ENCODE data around the gene DBNDD1. TPM values are rescaled to one million over a fixed set of nuclear protein-coding genes. Genes with fewer than 3 reads are reported as not detected.

DBNDD1 gene
- total and polyA plus RNA-seq, 2 experiments from 2014 or later: 1.4 to 3.1 TPM

DNA sequence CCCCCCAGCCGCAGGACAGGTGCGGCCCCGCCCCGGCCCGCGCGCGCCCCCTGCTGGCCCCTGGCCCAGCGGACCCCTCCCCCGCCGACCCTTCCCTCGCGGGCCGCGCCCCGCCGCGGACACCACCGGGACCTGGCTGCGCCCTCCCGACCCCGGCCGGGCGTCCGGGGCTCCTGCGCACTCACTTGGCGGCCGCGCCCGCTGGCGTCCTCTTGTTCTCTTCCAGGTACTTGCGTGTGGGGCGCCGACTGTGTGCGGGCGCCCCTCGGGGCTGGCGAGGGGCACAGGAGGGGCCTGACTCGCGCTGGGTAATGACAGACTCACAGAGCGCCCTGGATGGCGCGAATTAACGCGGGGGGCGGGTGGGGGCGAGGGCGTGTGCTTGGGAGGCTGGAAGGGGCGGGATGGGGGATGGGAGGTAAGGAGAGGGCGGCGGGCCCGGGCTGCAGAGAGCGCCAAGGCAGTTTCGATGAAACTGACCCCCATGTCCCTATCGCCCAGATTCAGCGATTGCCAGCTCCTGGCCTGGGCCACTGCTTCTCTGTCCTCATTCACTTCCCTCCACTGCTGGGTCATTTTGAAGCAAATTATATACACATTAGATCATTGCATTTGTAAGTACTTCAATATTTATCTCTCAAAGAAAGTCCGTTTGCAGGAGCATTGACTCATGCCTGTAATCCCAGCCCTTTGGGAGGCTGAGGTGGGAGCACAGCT lies 445 bp upstream of the DBNDD1 start:
- Histone ChIP-seq H3K27me3 (replicated peaks; ENCODE audit: insufficient read depth) (no peaks in the 10 kb centered on the region), H3K4me2 (ENCODE audit: unreplicated experiment) (peak overlapping the region; percentile 90), H3K9me3 (ENCODE audit: low read depth) (no peaks in the 10 kb centered on the region), H3K4me1 (ENCODE audit: insufficient read depth) (peaks cover 18% of the 10 kb centered on the region), H4K20me1 (ENCODE audit: insufficient read depth) (no peaks in the 10 kb centered on the region), H3K36me3 (ENCODE audit: low read depth) (no peaks in the 10 kb centered on the region), H3K9ac (peak overlapping the region; percentile 58), H2AFZ (peak overlapping the region; percentile 84), H3K9me2 (ENCODE audit: insufficient read depth) (no peaks in the 10 kb centered on the region), H3K4me3 (peak overlapping the region; percentile 73), H3K27ac (no peak overlapping the region; the same call in 1 of the 2 replicates), H3K79me2 (ENCODE audit: insufficient read depth) (peaks cover 20% of the 10 kb centered on the region), H3F3A (ENCODE audit: insufficient read depth) (peaks cover 16% of the 10 kb centered on the region)
- no peak for TF ChIP-seq EZH2phosphoT487 (IDR thresholded peaks at IDR 0.05; ENCODE audit: insufficient read depth, low read depth)
- in situ Hi-C loops (cut with MboI): no loop called here
- WGBS, 2 experiments (ENCODE audit: low coverage in 1 of 2, low lambda C conversion rate in 2 of 2, missing lambda C conversion rate in 2 of 2): 1 to 3% methylated on average over 34 to 56 of the region's 57 CpGs
- DNase-seq: peak; percentile 80

DNA sequence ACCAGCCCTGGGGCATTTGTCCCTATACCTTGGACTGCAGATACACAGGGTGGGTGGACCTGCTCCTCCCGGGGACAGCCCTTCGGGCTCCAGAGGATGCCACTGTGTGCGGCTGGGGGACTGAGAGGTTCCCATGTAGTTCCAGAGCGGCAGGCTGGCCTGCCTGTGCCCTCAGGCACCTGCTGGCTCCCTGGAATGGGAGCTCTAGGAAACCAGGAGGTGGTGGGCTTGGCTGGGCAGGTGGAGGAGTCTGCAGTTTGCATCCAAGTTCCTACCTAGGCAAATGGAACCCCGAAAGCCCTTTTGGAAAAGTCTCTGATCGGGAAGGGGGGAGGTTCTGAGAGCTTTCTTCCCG lies 982 bp downstream of the DBNDD1 start:
- Histone ChIP-seq H3K27ac (no peak overlapping the region), H3K9ac (no peak overlapping the region), H3K4me1 (ENCODE audit: insufficient read depth) (peaks cover 15% of the 10 kb centered on the region), H3K4me2 (ENCODE audit: unreplicated experiment) (no peak overlapping the region), H3K9me3 (ENCODE audit: low read depth) (no peaks in the 10 kb centered on the region), H3K9me2 (ENCODE audit: insufficient read depth) (no peaks in the 10 kb centered on the region), H4K20me1 (ENCODE audit: insufficient read depth) (no peaks in the 10 kb centered on the region), H3K4me3 (no peak overlapping the region; the same call in 1 of the 2 replicates), H3K27me3 (replicated peaks; ENCODE audit: insufficient read depth) (no peaks in the 10 kb centered on the region), H2AFZ (no peak overlapping the region), H3K36me3 (ENCODE audit: low read depth) (no peaks in the 10 kb centered on the region), H3K79me2 (ENCODE audit: insufficient read depth) (peaks cover 7% of the 10 kb centered on the region), H3F3A (ENCODE audit: insufficient read depth) (peaks cover 16% of the 10 kb centered on the region)
- TF ChIP-seq EZH2 (IDR thresholded peaks at IDR 0.05; ENCODE audit: insufficient read depth, poor library complexity, severe bottlenecking) (no peak), EZH2phosphoT487 (IDR thresholded peaks at IDR 0.05; ENCODE audit: insufficient read depth, low read depth) (no peak)
- in situ Hi-C loops (cut with MboI): no loop called here
- 45 to 52% methylated on average over 6 to 7 of the region's 7 CpGs for WGBS, 2 experiments (ENCODE audit: low coverage in 1 of 2, low lambda C conversion rate in 2 of 2, missing lambda C conversion rate in 2 of 2)
- DNase-seq: no peak

DNA sequence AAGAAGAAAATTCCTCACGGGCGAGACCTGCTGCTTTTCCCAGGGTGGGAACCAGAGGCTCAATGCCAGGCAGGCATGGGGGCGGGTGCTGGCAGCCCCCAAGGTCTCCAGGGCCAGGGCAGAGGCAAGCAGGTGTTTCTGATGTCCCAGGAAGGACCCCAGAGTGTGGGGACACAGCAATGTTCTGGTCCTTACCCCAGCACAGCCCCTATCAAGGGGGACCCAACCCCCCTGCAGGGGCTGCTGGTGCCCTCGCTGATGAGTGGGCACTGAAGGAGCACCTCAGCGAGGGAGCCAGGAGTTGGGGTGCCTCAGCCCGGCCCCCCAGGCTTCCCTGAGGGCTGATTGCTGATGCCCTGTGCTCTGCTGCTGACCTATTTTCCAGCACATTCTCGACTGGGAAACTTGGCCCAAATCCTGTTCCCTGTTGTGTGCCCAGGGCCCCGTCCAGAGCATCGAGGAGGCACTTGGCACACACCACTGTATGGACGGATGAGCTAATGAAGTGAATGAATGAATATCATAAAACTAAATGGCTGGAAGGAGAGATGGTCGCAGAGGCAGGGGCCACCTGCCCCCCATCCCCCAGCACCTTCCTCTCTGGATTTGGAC lies 2.8 kb downstream of the DBNDD1 start:
- H3K4me1 ChIP-seq (ENCODE audit: insufficient read depth): peaks cover 14% of the 10 kb centered on the region
- H3K79me2 ChIP-seq (ENCODE audit: insufficient read depth): no peaks in the 10 kb centered on the region
- H3K27ac ChIP-seq: no peak overlapping the region
- H3K36me3 ChIP-seq (ENCODE audit: low read depth): no peaks in the 10 kb centered on the region
- H3F3A ChIP-seq (ENCODE audit: insufficient read depth): peaks cover 14% of the 10 kb centered on the region
- WGBS, 2 experiments (ENCODE audit: low coverage in 1 of 2, low lambda C conversion rate in 2 of 2, missing lambda C conversion rate in 2 of 2): 45 to 49% methylated on average over 11 of the region's 11 CpGs
- TF ChIP-seq EZH2phosphoT487 (IDR thresholded peaks at IDR 0.05; ENCODE audit: insufficient read depth, low read depth): no peak
- H3K4me2 ChIP-seq (ENCODE audit: unreplicated experiment): no peak overlapping the region
- no peaks in the 10 kb centered on the region for H3K9me2 ChIP-seq (ENCODE audit: insufficient read depth)
- no peaks in the 10 kb centered on the region for H4K20me1 ChIP-seq (ENCODE audit: insufficient read depth)
- in situ Hi-C loops (cut with MboI): no loop called here
- no peak overlapping the region for H3K9ac ChIP-seq
- no peaks in the 10 kb centered on the region for H3K9me3 ChIP-seq (ENCODE audit: low read depth)
- no peak overlapping the region for H2AFZ ChIP-seq
- H3K4me3 ChIP-seq: no peak overlapping the region
- no peak for DNase-seq
- no peaks in the 10 kb centered on the region for H3K27me3 ChIP-seq (replicated peaks; ENCODE audit: insufficient read depth)

DNA sequence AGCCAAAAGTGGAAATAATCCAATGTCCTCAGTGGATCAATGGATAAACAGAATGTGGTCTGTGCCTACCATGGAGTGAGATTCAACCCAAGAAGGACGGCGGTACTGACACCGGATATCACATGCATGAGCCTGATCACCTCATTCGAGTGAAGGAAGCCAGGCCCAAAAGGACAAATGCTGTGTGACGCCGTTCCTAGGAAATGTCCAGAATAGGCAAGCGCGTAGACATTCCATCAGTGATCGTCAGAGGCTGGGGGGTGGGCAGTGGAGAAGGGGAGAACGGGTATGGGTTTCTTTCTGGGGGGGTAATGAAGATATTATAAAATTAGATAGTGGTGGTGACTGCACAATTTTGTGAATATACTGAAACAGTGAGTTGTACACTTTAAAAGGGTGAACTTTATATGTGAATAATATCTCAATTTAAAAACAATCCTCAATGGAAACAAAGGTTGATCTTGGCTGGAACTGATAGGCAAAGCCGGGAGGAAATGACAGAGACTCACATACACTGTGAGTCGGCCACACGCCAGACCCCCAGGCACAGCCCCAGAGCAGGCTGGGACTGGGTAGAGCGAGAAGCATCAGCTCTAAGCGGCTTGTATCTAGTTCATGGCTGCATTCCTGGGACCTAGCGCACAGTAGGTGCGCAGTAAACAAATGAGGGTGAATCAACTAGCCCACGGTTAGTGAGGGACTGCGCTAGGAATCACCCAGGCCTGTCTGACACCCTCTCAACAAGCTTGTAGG lies 3.5 kb downstream of the DBNDD1 start:
- no peaks in the 10 kb centered on the region for H3K27me3 ChIP-seq (replicated peaks; ENCODE audit: insufficient read depth)
- 83 to 86% methylated on average over 19 of the region's 19 CpGs for WGBS, 2 experiments (ENCODE audit: low coverage in 1 of 2, low lambda C conversion rate in 2 of 2, missing lambda C conversion rate in 2 of 2)
- no peak for DNase-seq
- no peak overlapping the region for H3K27ac ChIP-seq
- no peaks in the 10 kb centered on the region for H3K9me3 ChIP-seq (ENCODE audit: low read depth)
- no peaks in the 10 kb centered on the region for H4K20me1 ChIP-seq (ENCODE audit: insufficient read depth)
- no peak overlapping the region for H3K9ac ChIP-seq
- in situ Hi-C loops (cut with MboI): no loop called here
- TF ChIP-seq EZH2 (IDR thresholded peaks at IDR 0.05; ENCODE audit: insufficient read depth, poor library complexity, severe bottlenecking): no peak
- TF ChIP-seq EZH2phosphoT487 (IDR thresholded peaks at IDR 0.05; ENCODE audit: insufficient read depth, low read depth): no peak
- H3K79me2 ChIP-seq (ENCODE audit: insufficient read depth): no peaks in the 10 kb centered on the region
- H3K9me2 ChIP-seq (ENCODE audit: insufficient read depth): no peaks in the 10 kb centered on the region
- H3K4me2 ChIP-seq (ENCODE audit: unreplicated experiment): no peak overlapping the region
- no peaks in the 10 kb centered on the region for H3K36me3 ChIP-seq (ENCODE audit: low read depth)
- no peak overlapping the region for H3K4me3 ChIP-seq
- H3K4me1 ChIP-seq (ENCODE audit: insufficient read depth): peaks cover 7% of the 10 kb centered on the region
- no peak overlapping the region for H2AFZ ChIP-seq
- peaks cover 7% of the 10 kb centered on the region for H3F3A ChIP-seq (ENCODE audit: insufficient read depth)
